ENCODE measurements around the gene NAV3.

Gene NAV3

DNA sequence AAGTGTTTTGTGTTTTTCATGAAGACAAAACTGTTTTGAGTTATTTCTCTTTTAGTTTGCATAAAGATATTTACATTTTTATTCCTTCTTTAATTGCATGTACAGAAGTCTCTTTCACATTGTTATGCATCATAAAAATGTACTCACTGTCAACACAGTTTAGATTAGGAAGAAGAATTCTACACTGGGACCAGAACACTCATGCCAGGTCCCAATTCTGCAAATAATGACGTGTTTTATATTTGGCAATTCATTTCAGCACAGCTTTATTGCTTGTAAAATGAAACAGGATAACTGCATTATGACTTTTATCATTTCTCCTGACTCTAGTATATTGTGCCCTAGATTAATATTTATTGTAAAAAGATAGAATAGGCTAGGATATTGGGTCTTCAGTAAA, 369.2 kb downstream of the NAV3 start:
- H3K9ac ChIP-seq = no peak overlapping the region
- no peaks in the 10 kb centered on the region for H3K36me3 ChIP-seq
- H4K20me1 ChIP-seq = no peaks in the 10 kb centered on the region
- H3K4me2 ChIP-seq = no peak overlapping the region
- H3K4me1 ChIP-seq = no peaks in the 10 kb centered on the region
- H3K9me3 ChIP-seq (replicated peaks in 1 of 11) = no peaks in the 10 kb centered on the region
- H3K27ac ChIP-seq = no peak overlapping the region
- no peaks in the 10 kb centered on the region for H3K27me3 ChIP-seq
- no peak for TF ChIP-seq Cebpa-rat (IDR thresholded peaks at IDR 0.05)
- no peak overlapping the region for H3K4me3 ChIP-seq

DNA sequence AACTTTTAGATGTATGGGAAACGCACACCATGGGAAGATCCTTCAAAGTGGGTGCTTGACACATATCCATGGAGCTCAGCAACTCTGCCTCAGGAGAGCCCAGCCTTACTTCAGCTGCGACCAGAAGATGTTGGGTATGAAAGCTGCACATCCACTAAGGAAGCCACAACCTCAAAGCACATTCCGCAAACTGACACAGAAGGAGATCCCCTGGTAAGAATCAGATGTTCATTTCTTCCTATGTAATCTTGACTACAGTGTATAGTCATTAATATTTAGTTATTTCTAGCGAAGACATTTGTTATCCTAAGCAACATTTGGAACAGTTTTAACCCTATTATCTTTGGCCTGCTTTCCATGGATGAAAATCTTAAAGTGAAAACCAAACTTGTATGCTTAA, 374.2 kb downstream of the NAV3 start:
- H3K4me2 ChIP-seq = no peak overlapping the region
- no peaks in the 10 kb centered on the region for H3K36me3 ChIP-seq
- H3K27ac ChIP-seq = no peak overlapping the region
- H3K9me3 ChIP-seq (replicated peaks in 1 of 11) = no peaks in the 10 kb centered on the region
- H3K4me1 ChIP-seq = peaks cover 0 to 6% (median 0%) of the 10 kb centered on the region in 10 experiments; a peak in 5 of 20 replicates
- no peaks in the 10 kb centered on the region for H4K20me1 ChIP-seq
- TF ChIP-seq Cebpa-rat (IDR thresholded peaks at IDR 0.05) = no peak
- no peak overlapping the region for H3K4me3 ChIP-seq
- H3K9ac ChIP-seq = no peak overlapping the region
- H3K27me3 ChIP-seq = no peaks in the 10 kb centered on the region

DNA sequence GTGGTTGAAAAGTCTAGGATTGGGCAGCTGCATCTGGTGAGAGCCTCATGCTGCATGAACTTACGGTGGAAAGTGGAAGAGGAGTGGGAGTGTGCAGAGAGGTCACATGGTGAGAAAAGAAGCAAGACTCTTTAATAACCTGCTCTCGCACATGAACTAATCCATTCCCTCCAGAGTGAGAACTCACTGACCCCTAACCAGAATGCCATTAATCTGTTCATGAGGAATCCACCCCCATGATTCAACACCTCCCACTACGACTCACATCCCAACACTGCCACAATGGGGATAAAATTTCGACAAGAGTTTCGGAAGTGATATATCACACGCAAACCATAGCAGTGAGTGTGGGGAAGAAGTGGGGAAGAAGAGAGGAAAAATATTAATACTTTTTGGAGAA, 377.4 kb downstream of the NAV3 start:
- no peak for TF ChIP-seq Cebpa-rat (IDR thresholded peaks at IDR 0.05)
- H3K27ac ChIP-seq = no peak overlapping the region
- H3K4me1 ChIP-seq = peaks cover 0 to 22% (median 8%) of the 10 kb centered on the region in 10 experiments; a peak in 13 of 20 replicates
- H3K4me2 ChIP-seq = no peak overlapping the region
- H4K20me1 ChIP-seq = no peaks in the 10 kb centered on the region
- H3K9me3 ChIP-seq (replicated peaks in 1 of 11) = no peaks in the 10 kb centered on the region
- no peak overlapping the region for H3K4me3 ChIP-seq
- H3K9ac ChIP-seq = no peak overlapping the region
- H3K27me3 ChIP-seq = no peaks in the 10 kb centered on the region
- H3K36me3 ChIP-seq = no peaks in the 10 kb centered on the region

DNA sequence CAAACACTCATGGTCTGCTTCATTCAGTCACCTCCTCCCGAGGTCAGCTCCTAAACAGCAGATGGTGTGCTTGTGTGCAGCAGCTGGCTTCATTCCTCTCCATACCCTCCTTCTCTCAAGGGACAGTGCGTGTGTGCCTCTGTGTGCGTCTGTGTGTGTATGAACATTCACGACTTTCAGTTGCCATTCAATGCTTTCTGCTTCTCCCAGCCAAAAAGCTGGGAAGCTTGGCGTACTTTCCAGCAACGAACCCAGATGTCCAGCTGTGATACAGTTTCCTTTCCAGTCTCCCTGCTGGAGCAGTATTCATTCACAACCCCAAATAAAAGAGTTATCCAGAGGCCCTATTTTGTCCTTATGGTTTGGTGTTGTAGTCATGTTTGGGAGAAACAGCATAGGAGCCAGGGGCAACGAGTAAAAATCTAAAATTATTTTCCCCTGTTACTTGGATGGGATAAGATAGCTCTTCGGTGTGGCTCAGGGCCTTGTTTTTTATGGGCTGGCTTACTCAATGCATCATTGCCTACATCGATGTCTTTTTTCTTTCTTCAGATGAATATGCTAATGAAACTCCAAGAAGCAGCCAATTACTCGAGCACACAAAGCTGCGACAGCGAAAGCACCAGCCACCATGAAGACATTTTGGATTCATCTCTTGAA, 379.3 kb downstream of the NAV3 start:
- peak overlapping the region in 6 of 11 experiments; percentile 1 to 40 (median 29); a peak in 8 of 22 replicates for H3K4me2 ChIP-seq
- no peak overlapping the region; a peak in 1 of 22 replicates for H3K27ac ChIP-seq
- H3K9ac ChIP-seq = no peak overlapping the region
- H3K27me3 ChIP-seq = no peaks in the 10 kb centered on the region
- no peak for TF ChIP-seq Cebpa-rat (IDR thresholded peaks at IDR 0.05)
- H3K4me3 ChIP-seq = no peak overlapping the region
- no peaks in the 10 kb centered on the region for H4K20me1 ChIP-seq
- H3K9me3 ChIP-seq (replicated peaks in 1 of 11) = no peaks in the 10 kb centered on the region
- peaks cover 0 to 22% (median 8%) of the 10 kb centered on the region in 10 experiments; a peak in 13 of 20 replicates for H3K4me1 ChIP-seq
- no peaks in the 10 kb centered on the region for H3K36me3 ChIP-seq

DNA sequence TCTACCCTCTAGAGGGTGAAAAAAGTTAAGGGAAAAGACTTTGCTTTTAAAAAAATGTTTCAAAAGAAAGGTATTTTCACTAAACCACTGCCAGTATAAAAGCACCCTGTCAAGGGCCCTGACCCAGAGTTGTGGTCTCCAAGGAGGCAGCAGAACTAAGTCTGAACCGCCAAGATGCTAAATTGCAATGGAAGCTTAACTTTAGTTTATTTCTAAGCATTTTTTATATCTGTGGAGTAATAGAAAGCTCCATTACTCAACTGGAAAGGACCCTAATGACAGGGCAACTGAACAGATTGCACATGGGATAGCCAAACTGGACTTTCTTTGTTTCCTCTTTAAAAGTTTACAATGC, 379.8 kb downstream of the NAV3 start:
- no peaks in the 10 kb centered on the region for H3K9me3 ChIP-seq (replicated peaks in 1 of 11)
- H3K27ac ChIP-seq = peak overlapping the region in 1 of 11 experiments; percentile 21; a peak in 1 of 22 replicates
- H3K4me2 ChIP-seq = peak overlapping the region in 7 of 11 experiments; percentile 0 to 33 (median 24); a peak in 7 of 22 replicates
- H3K9ac ChIP-seq = no peak overlapping the region
- no peaks in the 10 kb centered on the region for H4K20me1 ChIP-seq
- H3K4me1 ChIP-seq = peaks cover 0 to 22% (median 8%) of the 10 kb centered on the region in 10 experiments; a peak in 13 of 20 replicates
- no peak for TF ChIP-seq Cebpa-rat (IDR thresholded peaks at IDR 0.05)
- H3K27me3 ChIP-seq = no peaks in the 10 kb centered on the region
- no peaks in the 10 kb centered on the region for H3K36me3 ChIP-seq
- H3K4me3 ChIP-seq = no peak overlapping the region

DNA sequence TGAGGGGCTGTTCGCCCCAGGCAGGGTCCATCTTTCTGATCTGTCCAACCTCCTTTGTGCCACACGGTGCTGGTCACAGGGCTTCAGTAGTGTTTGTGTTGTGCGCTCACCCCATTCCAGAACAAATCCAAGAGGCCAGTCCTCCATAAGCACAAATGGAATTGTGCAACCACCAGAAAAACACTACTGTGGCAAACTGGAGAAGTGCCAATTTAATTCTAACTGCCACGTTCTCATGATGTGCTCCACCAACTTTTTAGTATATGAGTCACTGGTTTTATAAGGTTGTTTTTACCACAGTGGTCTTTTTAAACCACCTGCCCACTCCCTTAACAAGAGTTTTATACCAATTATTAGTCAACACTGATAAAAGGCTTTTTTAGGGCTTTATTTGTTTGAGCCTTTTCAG, 380.2 kb downstream of the NAV3 start:
- Histone ChIP-seq H3K4me3 (no peak overlapping the region), H3K9ac (no peak overlapping the region), H3K4me2 (peak overlapping the region in 9 of 11 experiments; percentile 0 to 33 (median 24); a peak in 10 of 22 replicates), H4K20me1 (no peaks in the 10 kb centered on the region), H3K27ac (peak overlapping the region in 1 of 11 experiments; percentile 21; a peak in 1 of 22 replicates), H3K36me3 (no peaks in the 10 kb centered on the region), H3K9me3 (replicated peaks in 1 of 11) (no peaks in the 10 kb centered on the region), H3K27me3 (no peaks in the 10 kb centered on the region), H3K4me1 (peaks cover 0 to 22% (median 8%) of the 10 kb centered on the region in 10 experiments; a peak in 13 of 20 replicates)
- peak in 1 of 11 experiments; percentile 28; a peak in 1 of 22 replicates for TF ChIP-seq Cebpa-rat (IDR thresholded peaks at IDR 0.05)

DNA sequence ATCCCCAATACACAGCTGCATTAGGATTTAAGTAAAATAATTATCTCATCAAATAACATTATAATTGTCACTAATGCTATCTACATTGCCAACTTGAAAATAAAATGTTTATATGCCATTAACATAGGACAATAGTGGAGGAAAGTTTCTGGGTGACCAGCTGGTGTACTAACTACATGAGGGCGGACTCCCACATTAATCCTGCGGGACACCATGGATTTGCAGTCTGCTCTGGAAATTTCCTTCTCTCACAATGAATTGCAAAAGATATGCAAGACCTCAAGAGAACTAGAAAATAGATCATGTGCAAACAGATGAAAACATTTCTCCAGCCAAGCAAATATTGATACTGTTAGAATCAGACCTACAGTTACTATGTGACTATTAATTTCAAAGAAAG, 390.1 kb downstream of the NAV3 start:
- Histone ChIP-seq H3K4me3 (no peak overlapping the region), H3K9me3 (replicated peaks in 1 of 11) (no peaks in the 10 kb centered on the region), H3K36me3 (no peaks in the 10 kb centered on the region), H3K27me3 (no peaks in the 10 kb centered on the region), H3K4me1 (no peaks in the 10 kb centered on the region), H3K27ac (no peak overlapping the region), H4K20me1 (no peaks in the 10 kb centered on the region), H3K9ac (no peak overlapping the region), H3K4me2 (no peak overlapping the region)
- no peak for TF ChIP-seq Cebpa-rat (IDR thresholded peaks at IDR 0.05)

DNA sequence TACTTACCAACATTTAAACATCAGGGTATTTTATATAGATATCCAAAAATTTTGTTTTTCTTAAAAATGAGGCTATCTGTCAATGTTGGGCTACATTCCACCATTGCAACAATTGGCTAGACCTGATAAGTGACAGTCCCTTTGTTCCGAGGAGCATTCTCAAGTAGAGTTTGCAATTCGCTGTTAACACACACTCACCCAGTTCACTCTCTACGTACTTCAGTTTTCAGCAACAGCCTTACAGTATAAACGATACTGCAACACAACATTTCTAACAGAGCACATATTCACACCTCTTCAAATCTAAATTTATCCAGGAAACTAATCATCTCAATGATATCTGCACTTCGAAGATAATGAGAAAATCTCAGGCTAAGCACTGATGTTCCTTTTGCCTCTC, 393.5 kb downstream of the NAV3 start:
- H3K27me3 ChIP-seq = no peaks in the 10 kb centered on the region
- H3K27ac ChIP-seq = no peak overlapping the region
- no peaks in the 10 kb centered on the region for H4K20me1 ChIP-seq
- TF ChIP-seq Cebpa-rat (IDR thresholded peaks at IDR 0.05) = no peak
- no peak overlapping the region for H3K4me3 ChIP-seq
- no peaks in the 10 kb centered on the region for H3K4me1 ChIP-seq
- no peak overlapping the region for H3K9ac ChIP-seq
- H3K36me3 ChIP-seq = no peaks in the 10 kb centered on the region
- peaks cover 0 to 11% (median 3%) of the 10 kb centered on the region in 11 experiments; a peak in 4 of 22 replicates for H3K9me3 ChIP-seq (replicated peaks in 1 of 11)
- no peak overlapping the region for H3K4me2 ChIP-seq

DNA sequence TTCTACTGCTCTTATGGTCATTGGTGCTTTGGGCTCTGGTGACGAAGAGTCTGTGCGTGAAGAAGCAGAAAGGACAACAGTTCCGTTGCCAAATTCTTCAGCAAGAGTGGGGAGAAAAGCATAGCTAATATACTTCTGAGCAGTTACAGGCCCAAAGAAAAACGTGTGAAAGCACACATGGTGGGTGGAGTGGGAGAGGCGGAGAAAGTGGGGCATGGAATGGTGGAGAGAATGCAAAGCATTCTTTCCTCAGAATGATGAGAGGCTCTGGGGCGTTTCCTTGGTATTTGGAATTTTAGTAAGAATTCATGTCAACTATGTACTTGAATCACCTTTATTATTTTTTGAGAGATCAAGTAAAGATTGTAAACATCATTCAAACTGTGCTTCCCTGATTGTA, 396.1 kb downstream of the NAV3 start:
- Histone ChIP-seq H4K20me1 (no peaks in the 10 kb centered on the region), H3K36me3 (no peaks in the 10 kb centered on the region), H3K4me3 (no peak overlapping the region), H3K9me3 (replicated peaks in 1 of 11) (peaks cover 0 to 11% (median 3%) of the 10 kb centered on the region in 11 experiments; a peak in 4 of 22 replicates), H3K4me1 (peaks cover 0 to 15% (median 0%) of the 10 kb centered on the region in 10 experiments; a peak in 2 of 20 replicates), H3K27me3 (no peaks in the 10 kb centered on the region), H3K9ac (no peak overlapping the region), H3K4me2 (no peak overlapping the region), H3K27ac (no peak overlapping the region)
- no peak for TF ChIP-seq Cebpa-rat (IDR thresholded peaks at IDR 0.05)

Measured in BLaER1 treated with 17β-estradiol and CSF1 and Interleukin-3, amounts not matched to agents 10 nM and 100 nM (cell line).